Thyroid gland (tissue), 4 donors: Measurements from ENCODE around the gene SIK3.

ENCODE experiments used
- POLR2A ChIP-seq, 2 donors: fragments of 450-650 bp; IDR thresholded peaks; one replicate each; pipeline ENCODE4 v1.6.1; 2017; ENCODE audit warnings: antibody characterized with exemption in 2 of 2, mild to moderate bottlenecking in 2 of 2, moderate library complexity in 1 of 2
- TF ChIP-seq, protein P1 (sequence below), 6 experiments: fragments of 200-600 bp in 3 of 6; fragments of 450-650 bp in 3 of 6; sonication (generic) in 3 of 6; IDR thresholded peaks; one replicate each; pipeline ENCODE4 v1.5.1; 2016 to 2019; ENCODE audit warnings: antibody characterized with exemption in 6 of 6, mild to moderate bottlenecking in 2 of 6, inconsistent platforms in 1 of 6, moderate library complexity in 1 of 6

DNA sequence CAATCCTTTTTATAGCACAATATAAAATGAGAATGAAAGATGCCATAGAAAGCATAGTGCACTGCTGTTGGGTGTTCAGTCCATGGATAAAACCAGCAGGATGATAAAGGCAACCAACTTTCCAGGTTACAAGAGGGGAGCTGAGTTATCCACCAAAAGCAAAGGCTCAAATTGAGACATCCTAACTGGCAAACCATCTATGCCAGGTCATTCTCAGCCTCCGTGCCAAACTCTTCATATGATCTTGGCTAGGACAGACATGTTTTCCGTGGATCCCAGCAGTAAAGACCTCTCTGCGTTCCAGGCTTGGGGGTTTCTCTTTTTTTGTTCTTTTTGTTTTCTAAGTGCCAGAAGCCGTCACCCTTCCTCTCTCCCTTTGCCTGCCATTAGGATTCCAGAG, 253.5 kb downstream of the SIK3 start:
- TF ChIP-seq, protein P1, sequence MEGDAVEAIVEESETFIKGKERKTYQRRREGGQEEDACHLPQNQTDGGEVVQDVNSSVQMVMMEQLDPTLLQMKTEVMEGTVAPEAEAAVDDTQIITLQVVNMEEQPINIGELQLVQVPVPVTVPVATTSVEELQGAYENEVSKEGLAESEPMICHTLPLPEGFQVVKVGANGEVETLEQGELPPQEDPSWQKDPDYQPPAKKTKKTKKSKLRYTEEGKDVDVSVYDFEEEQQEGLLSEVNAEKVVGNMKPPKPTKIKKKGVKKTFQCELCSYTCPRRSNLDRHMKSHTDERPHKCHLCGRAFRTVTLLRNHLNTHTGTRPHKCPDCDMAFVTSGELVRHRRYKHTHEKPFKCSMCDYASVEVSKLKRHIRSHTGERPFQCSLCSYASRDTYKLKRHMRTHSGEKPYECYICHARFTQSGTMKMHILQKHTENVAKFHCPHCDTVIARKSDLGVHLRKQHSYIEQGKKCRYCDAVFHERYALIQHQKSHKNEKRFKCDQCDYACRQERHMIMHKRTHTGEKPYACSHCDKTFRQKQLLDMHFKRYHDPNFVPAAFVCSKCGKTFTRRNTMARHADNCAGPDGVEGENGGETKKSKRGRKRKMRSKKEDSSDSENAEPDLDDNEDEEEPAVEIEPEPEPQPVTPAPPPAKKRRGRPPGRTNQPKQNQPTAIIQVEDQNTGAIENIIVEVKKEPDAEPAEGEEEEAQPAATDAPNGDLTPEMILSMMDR (IDR thresholded peaks at IDR 0.05), result no peak
- TF ChIP-seq POLR2A (IDR thresholded peaks at IDR 0.05), result no peak
